H9 (cell line): ENCODE data around the gene PRICKLE1. TPM values are rescaled to one million over a fixed set of nuclear protein-coding genes. Genes with fewer than 3 reads are reported as not detected.

ENCODE experiments used
- DNase-seq: peaks from one replicate; pipeline ENCODE4 v3.0.0-alpha.2; 2017
- H2AFZ ChIP-seq: one replicate; pipeline ENCODE4 v1.6.1; 2013; ENCODE audit warnings: mild to moderate bottlenecking, low read length, control low read depth, moderate library complexity
- H2AK5ac ChIP-seq: 2 replicates; pipeline ENCODE4 v1.6.1; 2013; ENCODE audit warnings: low read length, control low read depth, mixed read lengths; ENCODE audit not compliant: insufficient read length
- H2BK120ac ChIP-seq: one replicate; pipeline ENCODE4 v1.6.1; 2013; ENCODE audit warnings: low read depth, mild to moderate bottlenecking, low read length, control low read depth, inconsistent platforms; ENCODE audit not compliant: poor library complexity, severe bottlenecking
- H2BK12ac ChIP-seq: 2 replicates; pipeline ENCODE4 v1.6.1; 2013; ENCODE audit warnings: low read length, control low read depth, mixed read lengths, low read depth; ENCODE audit not compliant: insufficient read length
- H2BK15ac ChIP-seq: 2 replicates; pipeline ENCODE4 v1.6.1; 2013; ENCODE audit warnings: low read depth, low read length, control low read depth
- H2BK20ac ChIP-seq: one replicate; pipeline ENCODE4 v1.6.1; 2013; ENCODE audit warnings: low read depth, mild to moderate bottlenecking, low read length, control low read depth, inconsistent platforms; ENCODE audit not compliant: poor library complexity, severe bottlenecking
- H2BK5ac ChIP-seq: 2 replicates; pipeline ENCODE4 v1.6.1; 2013; ENCODE audit warnings: low read length, control low read depth, mixed read lengths; ENCODE audit not compliant: insufficient read length
- H3K14ac ChIP-seq: 2 replicates; pipeline ENCODE4 v1.6.1; 2013; ENCODE audit warnings: low read length, control low read depth; ENCODE audit not compliant: insufficient read depth
- H3K18ac ChIP-seq: 2 replicates; pipeline ENCODE4 v1.6.1; 2013; ENCODE audit warnings: low read depth, mild to moderate bottlenecking, mixed read lengths, low read length, control low read depth; ENCODE audit not compliant: insufficient read length
- H3K23ac ChIP-seq: 2 replicates; pipeline ENCODE4 v1.6.1; 2013; ENCODE audit warnings: low read length, control low read depth, mixed read lengths, low read depth; ENCODE audit not compliant: insufficient read length
- H3K23me2 ChIP-seq: 2 replicates; pipeline ENCODE4 v1.6.1; 2013; ENCODE audit warnings: low read depth, mild to moderate bottlenecking, mixed read lengths, low read length, control low read depth; ENCODE audit not compliant: insufficient read length, poor library complexity, severe bottlenecking
- H3K27ac ChIP-seq: 2 replicates; pipeline ENCODE4 v1.5.1; 2013; ENCODE audit warnings: low read length, control low read depth, mixed read lengths, low read depth; ENCODE audit not compliant: insufficient read length
- H3K27me3 ChIP-seq: 2 replicates; pipeline ENCODE4 v1.6.1; 2013; ENCODE audit warnings: low read length, control low read depth, inconsistent platforms; ENCODE audit not compliant: insufficient read depth
- H3K4ac ChIP-seq: 2 replicates; pipeline ENCODE4 v1.6.1; 2013; ENCODE audit warnings: low read depth, mild to moderate bottlenecking, control low read depth, inconsistent platforms, low read length, moderate library complexity
- H3K4me1 ChIP-seq: 2 replicates; pipeline ENCODE4 v1.6.1; 2013; ENCODE audit warnings: low read length, control low read depth, inconsistent platforms; ENCODE audit not compliant: insufficient read depth
- H3K4me2 ChIP-seq: 2 replicates; pipeline ENCODE4 v1.6.1; 2013; ENCODE audit warnings: low read length, control low read depth, mixed read lengths; ENCODE audit not compliant: insufficient read length, insufficient read depth
- H3K56ac ChIP-seq: 2 replicates; pipeline ENCODE4 v1.6.1; 2013; ENCODE audit warnings: low read depth, mild to moderate bottlenecking, mixed read lengths, low read length, control low read depth; ENCODE audit not compliant: insufficient read length
- H3K79me1 ChIP-seq: 2 replicates; pipeline ENCODE4 v1.6.1; 2013; ENCODE audit warnings: low read depth, mild to moderate bottlenecking, moderate library complexity, low read length, control low read depth, inconsistent platforms; ENCODE audit not compliant: insufficient read depth, poor library complexity, severe bottlenecking
- H3K79me2 ChIP-seq: 2 replicates; pipeline ENCODE4 v1.6.1; 2013; ENCODE audit warnings: low read length, control low read depth, inconsistent platforms; ENCODE audit not compliant: insufficient read depth
- H3K9ac ChIP-seq: 2 replicates; pipeline ENCODE4 v1.6.1; 2013; ENCODE audit warnings: low read length, control low read depth, mixed read lengths; ENCODE audit not compliant: insufficient read length; ENCODE audit errors: extremely low read depth
- H3K9me3 ChIP-seq: one replicate; pipeline ENCODE4 v1.6.1; 2013; ENCODE audit warnings: low read depth, low read length, inconsistent platforms; ENCODE audit not compliant: control insufficient read depth
- H3T11ph ChIP-seq: one replicate; pipeline ENCODE4 v1.6.1; 2013; ENCODE audit warnings: mild to moderate bottlenecking, low read length, control low read depth, inconsistent platforms
- H4K20me1 ChIP-seq: one replicate; pipeline ENCODE4 v1.6.1; 2013; ENCODE audit not compliant: control insufficient read depth, insufficient read length, insufficient read depth
- H4K5ac ChIP-seq: 2 replicates; pipeline ENCODE4 v1.6.1; 2013; ENCODE audit warnings: low read depth, mild to moderate bottlenecking, mixed read lengths, low read length, control low read depth; ENCODE audit not compliant: insufficient read length
- H4K8ac ChIP-seq: replicated peaks from 2 replicates; pipeline ENCODE4 v1.6.1; 2013; ENCODE audit warnings: low read length, control low read depth, mixed read lengths, low read depth; ENCODE audit not compliant: insufficient read length
- H4K91ac ChIP-seq: 2 replicates; pipeline ENCODE4 v1.6.1; 2013; ENCODE audit warnings: low read depth, mild to moderate bottlenecking, moderate library complexity, mixed read lengths, low read length, control low read depth; ENCODE audit not compliant: insufficient read length
- H3K27ac Mint-ChIP-seq, 3 experiments: 2 replicates in 2 of 3; 3 replicates in 1 of 3; pipeline ENCODE4 v1.8.0; 2020 to 2021; ENCODE audit warnings: mixed read lengths in 3 of 3, mild to moderate bottlenecking in 1 of 3, moderate library complexity in 1 of 3
- H3K27me3 Mint-ChIP-seq: 2 replicates; pipeline ENCODE4 v1.8.0; 2021; ENCODE audit warnings: low read depth, mild to moderate bottlenecking, moderate library complexity, mixed read lengths
- H3K36me3 Mint-ChIP-seq, 3 experiments: 2 replicates in 2 of 3; 3 replicates in 1 of 3; pipeline ENCODE4 v1.8.0; 2020 to 2021; ENCODE audit warnings: low read depth in 3 of 3, mixed read lengths in 3 of 3; ENCODE audit not compliant: insufficient read depth in 1 of 3
- H3K4me1 Mint-ChIP-seq, 2 experiments: 2 replicates each; pipeline ENCODE4 v1.8.0; 2020; ENCODE audit warnings: mixed read lengths in 2 of 2
- H3K4me3 Mint-ChIP-seq, 2 experiments: 2 replicates in 1 of 2; 3 replicates in 1 of 2; pipeline ENCODE4 v1.8.0; 2020 to 2021; ENCODE audit warnings: mild to moderate bottlenecking in 2 of 2, mixed read lengths in 2 of 2, moderate library complexity in 1 of 2
- H3K9me3 Mint-ChIP-seq, 2 experiments: 2 replicates in 1 of 2; 3 replicates in 1 of 2; pipeline ENCODE4 v1.8.0; 2020; ENCODE audit warnings: mild to moderate bottlenecking in 2 of 2, mixed read lengths in 2 of 2, moderate library complexity in 1 of 2
- CTCF ChIP-seq: fragments of 200-600 bp; sonication (generic); conservative IDR thresholded peaks from 3 replicates; pipeline ENCODE4 v1.8.0; 2021; ENCODE audit warnings: antibody characterized with exemption, mild to moderate bottlenecking
- total RNA-seq: library from RNA; stranded (reverse); gene quantifications from 2 replicates; pipeline ENCODE4 v1.2.1, GENCODE V29; 2021

The PRICKLE1 gene
- total RNA-seq, 1 experiment from 2014 or later: 20.5 TPM

- Histone ChIP-seq H2BK120ac (no peak overlapping the region), H3T11ph (no peak overlapping the region), H4K5ac (no peak overlapping the region), H3K4ac (no peak overlapping the region), H2BK5ac (no peak overlapping the region), H3K23ac (no peak overlapping the region), H3K23me2 (no peaks in the 10 kb centered on the region), H3K79me2 (no peaks in the 10 kb centered on the region), H3K27me3 (no peaks in the 10 kb centered on the region), H3K9me3 (no peaks in the 10 kb centered on the region), H3K56ac (no peak overlapping the region), H3K79me1 (no peaks in the 10 kb centered on the region), H3K27ac (no peak overlapping the region), H3K9ac (no peak overlapping the region), H4K20me1 (no peaks in the 10 kb centered on the region), H4K91ac (no peak overlapping the region), H3K18ac (no peak overlapping the region), H3K4me2 (no peak overlapping the region), H2AFZ (no peak overlapping the region), H3K14ac (no peak overlapping the region), H2BK12ac (no peak overlapping the region), H4K8ac (no peak overlapping the region), H2AK5ac (no peak overlapping the region), H2BK20ac (no peak overlapping the region), H3K4me1 (no peaks in the 10 kb centered on the region), H2BK15ac (no peak overlapping the region)
- no peak for TF ChIP-seq CTCF
- no peak for DNase-seq
- Mint-ChIP-seq H3K36me3 (peaks cover 0 to 7% (median 1%) of the 10 kb centered on the region in 3 experiments; a peak in 1 of 7 replicates), H3K9me3 (peaks cover 0 to 3% of the 10 kb centered on the region in 2 experiments; a peak in 2 of 5 replicates), H3K27me3 (peaks cover 3% of the 10 kb centered on the region), H3K4me3 (no peak overlapping the region), H3K4me1 (peaks cover 11 to 17% of the 10 kb centered on the region in 2 experiments), H3K27ac (no peak overlapping the region)
These were observed 22.7 kb upstream of the PRICKLE1 start for GRCh38 chr12:42612231-42612613.
